ENCODE measurements around the gene HTR4. TPM values are rescaled to one million over a fixed set of nuclear protein-coding genes. Genes with fewer than 3 reads are reported as not detected.

HTR4 gene
- total RNA-seq, 1 experiment from 2014 or later, result not detected

- TF ChIP-seq CTCF (conservative IDR thresholded peaks at IDR 0.05), result no peak
- no peaks in the 10 kb centered on the region for H4K20me1 ChIP-seq (ENCODE audit: control insufficient read depth, insufficient read depth, insufficient read length)
- no peak overlapping the region for H4K5ac ChIP-seq (ENCODE audit: insufficient read length, low read depth, low read length)
- DNase-seq, result no peak
- no peak overlapping the region for H2AK5ac ChIP-seq (ENCODE audit: insufficient read length, low read length)
- no peak overlapping the region for H4K8ac ChIP-seq (replicated peaks; ENCODE audit: insufficient read length, low read depth, low read length)
- H2BK20ac ChIP-seq (ENCODE audit: low read depth, low read length, poor library complexity, severe bottlenecking), result no peak overlapping the region
- no peak overlapping the region for H3K56ac ChIP-seq (ENCODE audit: insufficient read length, low read depth, low read length)
- Mint-ChIP-seq H3K36me3 (ENCODE audit: insufficient read depth in 1 of 3, low read depth in 3 of 3) (no peaks in the 10 kb centered on the region), H3K27me3 (ENCODE audit: low read depth) (peaks cover 64% of the 10 kb centered on the region), H3K4me3 (no peak overlapping the region), H3K9me3 (no peaks in the 10 kb centered on the region), H3K4me1 (no peaks in the 10 kb centered on the region), H3K27ac (no peak overlapping the region)
- no peaks in the 10 kb centered on the region for H3K9me3 ChIP-seq (ENCODE audit: control insufficient read depth, low read depth, low read length)
- H3K79me1 ChIP-seq (ENCODE audit: insufficient read depth, low read depth, low read length, poor library complexity, severe bottlenecking), result no peaks in the 10 kb centered on the region
- no peaks in the 10 kb centered on the region; the same call in 1 of the 2 replicates for H3K27me3 ChIP-seq (ENCODE audit: insufficient read depth, low read length)
- no peak overlapping the region for H3K9ac ChIP-seq (ENCODE audit: extremely low read depth, insufficient read length, low read length)
- H3K79me2 ChIP-seq (ENCODE audit: insufficient read depth, low read length), result no peaks in the 10 kb centered on the region
- no peak overlapping the region for H3K27ac ChIP-seq (ENCODE audit: insufficient read length, low read depth, low read length)
- H4K91ac ChIP-seq (ENCODE audit: insufficient read length, low read depth, low read length), result no peak overlapping the region
- no peak overlapping the region for H2BK5ac ChIP-seq (ENCODE audit: insufficient read length, low read length)
- no peak overlapping the region for H2BK15ac ChIP-seq (ENCODE audit: low read depth, low read length)
- no peak overlapping the region for H3K4me2 ChIP-seq (ENCODE audit: insufficient read depth, insufficient read length, low read length)
- no peak overlapping the region for H2AFZ ChIP-seq (ENCODE audit: low read length)
- H3K23ac ChIP-seq (ENCODE audit: insufficient read length, low read depth, low read length), result no peak overlapping the region
- no peak overlapping the region for H3T11ph ChIP-seq (ENCODE audit: low read length)
- no peak overlapping the region for H3K14ac ChIP-seq (ENCODE audit: insufficient read depth, low read length)
- whole genome bisulfite sequencing (ENCODE audit: extremely low coverage, insufficient read length, low lambda C conversion rate), result no CpG with 5 or more reads among the region's 6 CpGs
- H3K4ac ChIP-seq (ENCODE audit: low read depth, low read length), result no peak overlapping the region
- H3K23me2 ChIP-seq (ENCODE audit: insufficient read length, low read depth, low read length, poor library complexity, severe bottlenecking), result no peaks in the 10 kb centered on the region
- H2BK120ac ChIP-seq (ENCODE audit: low read depth, low read length, poor library complexity, severe bottlenecking), result no peak overlapping the region
- H3K4me1 ChIP-seq (ENCODE audit: insufficient read depth, low read length), result no peaks in the 10 kb centered on the region
- no peak overlapping the region for H3K18ac ChIP-seq (ENCODE audit: insufficient read length, low read depth, low read length)
- no peak overlapping the region for H2BK12ac ChIP-seq (ENCODE audit: insufficient read length, low read depth, low read length)
Measured at GRCh38 chr5:148491793-148492184, 162.5 kb downstream of the HTR4 start.
